Activated CD4-positive, alpha-beta T cell treated with anti-CD3 and anti-CD28 coated beads, Interleukin-2, amount 50 U/mL, for 16 hours (primary cell): ENCODE results near the gene TP53I3.
A peak's percentile ranks its signal among the peaks of the same experiment; 100 is the strongest.
"Not testable (repeated sequence)": the region's sequence is repeated elsewhere in the genome, so short reads cannot be mapped to it uniquely, and the experiment has no call there.

Experiments used
- DNase-seq: peaks from one replicate; pipeline ENCODE4 v3.0.0-alpha.2; 2020

Gene TP53I3

DNA sequence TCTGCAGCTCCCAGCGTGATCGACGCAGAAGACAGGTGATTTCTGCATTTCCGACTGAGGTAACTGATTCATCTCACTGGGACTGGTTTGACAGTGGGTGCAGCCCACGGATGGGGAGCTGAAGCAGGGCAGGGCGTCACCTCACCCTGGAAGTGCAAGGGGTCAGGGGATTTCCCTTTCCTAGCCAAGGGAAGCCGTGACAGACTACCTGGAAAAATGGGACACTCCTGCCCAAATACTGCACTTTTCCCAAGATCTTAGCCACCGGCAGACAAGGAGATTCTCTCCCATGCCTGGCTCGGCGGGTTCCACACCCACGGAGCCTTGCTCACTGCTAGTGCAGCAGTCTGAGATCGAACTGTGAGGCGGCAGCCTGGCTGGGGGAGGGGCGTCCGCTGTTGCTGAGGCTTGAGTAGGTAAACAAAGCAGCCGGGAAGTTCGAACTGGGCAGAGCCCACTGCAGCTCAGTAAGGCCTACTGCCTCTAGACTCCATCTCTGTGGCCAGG is 10.6 kb upstream of the TP53I3 start:
- not testable (repeated sequence) for DNase-seq

DNA sequence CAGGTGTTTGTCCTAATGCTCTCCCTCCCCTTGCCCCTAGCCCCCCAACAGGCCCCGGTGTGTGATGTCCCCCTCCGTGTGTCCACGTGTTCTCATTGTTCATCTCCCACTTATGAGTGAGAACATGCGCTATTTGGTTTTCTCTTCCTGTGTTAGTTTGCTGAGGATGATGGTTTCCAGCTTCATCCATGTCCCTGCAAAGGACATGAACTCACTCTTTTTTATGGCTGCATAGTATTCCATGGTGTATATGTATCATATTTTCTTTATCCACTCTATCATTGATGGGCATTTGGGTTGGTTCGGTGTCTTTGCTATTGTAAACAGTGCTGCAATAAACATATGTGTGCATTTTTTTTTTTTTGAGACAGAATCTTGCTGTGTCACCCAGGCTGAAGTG is 8.6 kb upstream of the TP53I3 start:
- DNase-seq, result not testable (repeated sequence)

DNA sequence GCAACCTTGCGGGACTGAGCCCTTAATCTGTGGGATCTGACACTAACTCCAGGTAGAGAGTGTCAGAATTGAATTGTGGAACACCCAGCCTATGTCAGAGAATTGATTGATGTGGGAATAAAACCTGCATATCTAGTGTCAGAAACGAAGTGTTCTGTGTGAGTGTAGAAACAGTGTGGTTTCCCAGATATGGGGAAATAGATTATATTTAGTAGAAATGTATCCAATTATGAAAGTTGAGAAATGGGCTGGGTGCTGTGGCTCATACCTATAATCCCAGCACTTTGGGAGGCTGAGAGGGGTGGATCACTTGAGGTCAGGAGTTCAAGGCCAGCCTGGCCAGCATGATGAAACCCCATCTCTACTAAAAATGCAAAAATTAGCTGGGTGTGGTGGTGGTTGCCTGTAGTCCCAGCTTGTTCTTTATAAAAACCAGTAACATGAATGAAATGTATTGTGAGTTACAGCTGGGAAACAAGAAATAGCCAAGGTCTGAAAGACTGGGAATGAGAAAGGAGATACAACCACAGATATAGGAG is 4.3 kb upstream of the TP53I3 start:
- no peak for DNase-seq

DNA sequence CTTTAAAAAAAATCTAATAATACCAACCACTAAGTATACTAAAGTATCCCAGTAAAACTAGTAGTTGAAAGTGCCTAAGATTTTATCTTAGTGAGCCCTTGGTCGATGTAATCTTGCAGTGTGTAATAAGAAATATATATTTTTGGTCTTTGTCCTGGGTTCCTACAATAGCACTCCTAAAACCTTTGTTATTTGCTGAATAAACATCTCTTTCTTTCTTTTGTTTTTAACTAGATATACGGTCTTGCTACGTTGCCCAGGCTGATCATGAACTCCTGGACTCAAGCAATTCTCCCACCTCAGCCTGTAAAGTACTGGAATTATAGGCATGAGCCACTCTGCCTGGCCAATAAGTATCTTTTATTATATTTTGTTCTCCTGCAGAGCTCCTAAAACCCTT is 2.4 kb upstream of the TP53I3 start:
- no peak for DNase-seq

DNA sequence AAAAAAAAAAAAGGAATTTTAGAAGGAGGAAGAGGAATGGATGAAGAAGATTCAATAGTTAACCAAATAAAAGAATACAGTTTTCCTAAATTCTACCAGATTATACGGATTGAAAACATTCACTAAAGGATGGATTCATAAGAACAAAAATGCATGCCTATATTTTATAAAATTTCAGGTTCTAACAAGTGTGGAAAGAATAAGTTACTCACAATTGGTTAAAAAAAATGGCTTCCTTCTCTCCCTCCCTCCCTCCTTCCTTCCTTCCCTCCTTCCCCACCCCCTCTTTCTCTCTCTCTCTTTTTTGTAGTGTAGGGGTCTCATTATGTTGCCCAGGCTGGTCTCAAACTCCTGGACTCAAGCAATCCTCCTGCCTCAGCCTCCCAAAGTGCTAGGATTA is 1.6 kb upstream of the TP53I3 start:
- no peak for DNase-seq

DNA sequence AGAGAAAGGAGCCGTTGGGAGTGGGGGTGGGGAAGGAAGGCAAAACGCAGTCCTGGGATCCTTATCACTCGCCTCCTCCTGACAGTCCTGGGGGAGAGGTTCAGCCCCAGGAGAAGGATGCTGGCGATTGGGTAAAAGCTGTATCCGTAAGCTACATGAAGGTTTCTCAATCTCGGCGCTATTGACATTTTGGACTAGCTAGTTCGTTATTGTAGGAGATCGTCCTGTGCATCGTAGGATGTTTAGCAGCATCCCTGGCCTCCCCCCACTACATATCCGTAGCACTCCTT is 511 bp upstream of the TP53I3 start:
- DNase-seq, result no peak

DNA sequence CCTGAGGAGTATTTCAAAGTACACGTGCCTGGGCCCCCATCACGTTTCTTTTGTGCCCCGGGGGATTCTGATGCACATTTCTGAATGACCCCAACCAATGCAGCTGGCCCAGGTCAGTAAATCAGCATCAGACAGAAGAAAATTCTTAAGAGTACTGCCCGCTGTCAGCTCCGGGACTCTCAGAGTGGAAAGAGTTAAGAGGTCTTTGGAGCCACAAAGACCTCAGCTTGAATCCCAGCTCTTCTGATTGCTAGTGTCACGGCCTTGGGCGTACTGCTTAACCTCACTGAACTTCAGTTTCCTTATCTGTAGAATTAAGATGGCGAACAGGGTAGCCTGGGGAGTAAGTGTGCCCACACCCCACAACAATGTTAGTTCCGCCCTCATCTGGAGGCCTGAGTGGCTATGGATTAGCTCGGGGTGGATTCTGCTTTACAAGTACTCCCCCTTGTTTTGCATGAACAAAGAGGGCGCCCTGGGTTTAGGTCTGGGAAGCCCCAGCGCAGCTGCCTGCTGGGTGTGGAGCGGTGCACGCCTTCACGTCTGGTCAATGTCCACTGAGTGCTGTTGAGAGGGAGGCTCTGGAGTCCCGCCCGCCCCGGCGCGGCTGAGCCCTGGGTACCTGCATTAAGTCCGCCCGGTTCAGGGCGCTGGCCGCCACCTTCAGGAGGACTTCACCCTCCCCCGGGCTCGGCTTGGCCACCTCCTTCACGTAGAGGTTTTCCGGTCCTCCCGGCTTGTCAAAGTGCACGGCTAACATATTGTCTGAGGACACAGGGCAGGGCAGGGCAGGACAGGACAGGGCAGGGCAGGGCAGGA is 858 bp downstream of the TP53I3 start:
- DNase-seq, result peak; percentile 56

DNA sequence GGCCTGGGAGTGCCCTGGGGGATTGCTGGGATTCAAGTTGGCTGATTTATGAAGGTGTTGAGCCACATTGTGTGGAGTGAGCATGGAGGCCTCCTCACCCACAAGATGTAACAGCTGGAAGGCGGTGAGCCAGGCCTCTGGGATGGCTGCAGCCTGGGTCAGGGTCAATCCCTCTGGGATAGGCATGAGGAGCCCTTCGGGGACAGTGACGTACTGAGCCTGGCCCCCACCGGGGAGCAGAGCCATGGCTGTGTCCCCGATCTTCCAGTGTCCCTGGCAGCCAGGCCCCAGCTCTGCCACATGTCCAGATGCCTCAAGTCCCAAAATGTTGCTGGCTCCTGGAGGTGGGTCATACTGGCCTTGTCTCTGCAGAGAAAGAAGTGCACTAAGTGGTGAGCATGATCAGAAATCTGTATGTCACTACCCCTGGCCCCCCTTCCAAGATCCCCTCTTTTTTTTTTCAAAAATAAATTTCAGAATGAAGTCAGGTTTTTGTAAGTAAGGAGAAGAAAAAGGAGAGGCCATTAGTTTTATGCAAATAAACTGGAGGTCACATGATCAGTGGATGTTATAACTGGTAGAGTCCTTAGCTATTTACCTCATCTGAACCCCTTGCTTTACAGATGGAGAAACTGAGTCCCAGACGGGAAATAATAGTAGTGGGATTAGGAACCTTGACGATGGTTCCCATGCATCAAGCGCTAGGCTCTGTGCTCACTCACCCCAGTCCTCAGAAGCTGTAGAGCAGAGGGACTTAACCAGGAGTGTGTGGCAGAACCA is 1.7 kb downstream of the TP53I3 start:
- DNase-seq, result no peak

DNA sequence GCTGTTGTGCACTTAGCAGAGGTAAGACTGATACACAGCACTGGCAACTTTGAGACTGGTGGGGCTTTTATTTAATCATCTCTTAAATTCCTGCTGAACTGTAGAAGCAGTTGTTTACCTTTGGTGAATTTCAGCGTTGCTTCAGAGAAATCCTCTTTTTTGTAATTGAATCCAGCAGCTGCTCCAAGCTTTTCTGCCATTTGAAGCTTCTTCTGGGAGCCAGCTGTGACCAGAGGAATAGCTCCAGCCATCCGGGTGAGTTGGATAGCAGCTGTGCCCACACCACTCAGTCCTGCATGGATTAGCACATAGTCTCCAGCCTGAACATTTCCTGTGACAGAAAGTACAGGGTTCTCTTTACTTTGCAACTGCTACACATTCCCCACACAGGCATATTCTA is 3.9 kb downstream of the TP53I3 start:
- no peak for DNase-seq

DNA sequence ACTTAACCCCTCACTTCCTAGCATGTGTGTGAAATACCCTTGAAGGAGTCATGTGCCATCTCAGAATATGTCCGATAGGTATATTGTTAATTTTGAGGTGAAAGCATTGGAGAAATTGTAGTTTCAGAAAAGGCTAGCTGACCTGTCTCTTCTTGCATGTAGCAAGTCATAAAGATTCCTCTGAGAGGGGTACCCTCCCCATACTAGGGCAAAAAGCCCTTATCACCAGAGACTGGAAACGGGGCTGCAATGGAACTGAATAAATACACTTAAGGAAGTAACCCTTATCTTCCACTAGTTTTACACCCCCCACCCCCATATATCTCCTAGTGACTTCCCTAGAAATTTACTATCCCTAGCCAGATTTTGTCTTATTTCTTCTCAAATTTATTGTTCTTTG is 6.8 kb downstream of the TP53I3 start:
- no peak for DNase-seq

DNA sequence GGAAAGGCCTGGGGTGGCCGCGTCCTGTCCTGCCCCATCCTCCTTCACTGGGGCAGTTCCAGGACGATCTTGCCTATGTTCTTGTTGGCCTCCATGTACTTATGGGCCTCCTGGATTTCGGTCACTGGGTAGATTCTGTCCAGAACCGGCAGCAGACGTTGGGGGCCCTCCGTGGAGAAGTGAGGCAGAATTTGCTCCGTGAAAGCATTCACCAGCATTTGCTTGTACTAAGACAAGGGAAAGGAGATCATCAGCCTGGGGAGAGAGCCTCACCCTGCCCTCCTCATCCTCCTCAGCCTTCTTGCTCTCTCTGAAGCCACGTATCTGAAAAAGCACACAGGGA is 7.1 kb downstream of the TP53I3 start:
- DNase-seq, result no peak

DNA sequence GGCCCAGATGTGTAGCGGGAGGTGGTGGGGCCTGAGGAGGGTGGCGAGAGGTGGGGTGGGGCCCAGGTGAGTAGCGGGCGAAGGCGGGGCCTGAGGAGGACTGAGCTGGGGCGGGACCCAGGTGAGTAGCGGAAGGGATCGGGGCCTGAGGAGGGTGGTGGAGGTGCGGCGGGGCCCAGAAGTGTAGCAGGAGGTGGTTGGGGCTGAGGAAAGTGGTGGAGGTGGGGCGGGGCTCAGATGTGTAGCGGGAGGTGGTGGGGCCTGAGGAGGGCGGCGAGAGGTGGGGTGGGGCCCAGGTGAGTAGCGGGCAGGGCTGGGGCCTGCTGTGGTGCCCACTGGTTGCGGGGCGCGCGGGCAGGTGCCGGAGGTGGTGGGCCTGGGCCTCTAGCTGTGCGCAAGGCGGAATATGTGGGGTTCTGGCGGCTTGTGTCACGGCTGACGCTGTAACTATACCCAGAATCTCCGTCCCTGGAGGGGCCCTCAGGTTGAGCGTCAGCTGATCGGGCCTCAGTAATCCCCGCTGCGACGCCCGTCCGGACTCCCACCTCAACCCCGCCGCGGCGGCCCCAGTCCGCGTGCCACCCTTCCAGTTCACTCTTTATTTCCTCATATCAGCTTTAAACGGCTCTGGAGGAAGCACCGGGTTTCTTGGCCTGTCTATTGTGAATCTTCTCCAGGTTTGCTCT is 7.6 kb downstream of the TP53I3 start:
- DNase-seq, result no peak

DNA sequence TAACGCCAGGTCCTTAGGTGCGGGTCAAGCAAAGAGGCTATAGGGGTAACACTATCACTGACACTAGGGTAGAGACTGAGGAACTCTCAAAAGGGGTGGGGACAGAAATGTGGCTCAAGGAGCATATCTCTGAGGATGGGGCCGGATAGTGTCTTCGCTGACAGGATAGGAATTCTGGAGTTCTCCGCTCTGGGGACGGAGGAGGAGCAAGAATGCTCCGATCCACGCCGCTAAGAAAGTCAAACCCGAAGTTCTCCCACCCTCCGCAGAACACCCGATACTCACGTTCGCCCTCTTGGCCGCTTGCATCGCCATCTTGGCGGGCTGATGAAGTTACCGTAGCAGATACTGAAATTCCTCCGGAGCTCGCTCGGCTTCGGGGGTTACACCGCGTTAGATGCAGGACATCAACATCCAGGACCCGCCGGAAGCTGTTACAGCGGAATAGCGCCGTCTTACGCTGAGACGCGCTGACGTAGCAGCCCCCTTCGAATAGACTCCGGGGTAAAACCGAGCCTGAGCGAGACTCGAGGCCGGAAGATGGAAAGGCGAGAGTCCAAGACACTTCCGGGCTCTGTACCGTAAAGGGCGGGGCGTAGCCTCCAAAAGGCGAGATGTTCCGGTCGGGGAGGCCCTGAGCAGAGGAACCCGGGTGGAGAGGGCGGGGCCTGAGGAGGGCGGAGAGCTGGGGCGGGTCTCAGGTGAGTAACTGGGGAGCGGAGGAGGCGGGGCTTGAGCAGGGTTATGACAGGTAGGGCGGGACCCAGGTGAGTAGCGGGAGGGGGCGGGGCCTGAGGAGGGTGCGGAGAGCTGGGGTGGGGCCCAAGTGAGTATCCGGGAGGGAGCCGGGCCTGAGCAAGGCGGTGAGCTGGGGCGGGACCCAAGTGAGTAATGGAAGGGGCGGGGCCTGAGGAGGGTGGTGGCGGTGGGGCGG is 8.5 kb downstream of the TP53I3 start, which contains the start of gene SF3B6:
TSS of gene SF3B6 (minus strand) at position 412 of the 934 bp plus-strand sequence. CDS start at position 315, 97 bp downstream.
- peak; percentile 99 for DNase-seq

DNA sequence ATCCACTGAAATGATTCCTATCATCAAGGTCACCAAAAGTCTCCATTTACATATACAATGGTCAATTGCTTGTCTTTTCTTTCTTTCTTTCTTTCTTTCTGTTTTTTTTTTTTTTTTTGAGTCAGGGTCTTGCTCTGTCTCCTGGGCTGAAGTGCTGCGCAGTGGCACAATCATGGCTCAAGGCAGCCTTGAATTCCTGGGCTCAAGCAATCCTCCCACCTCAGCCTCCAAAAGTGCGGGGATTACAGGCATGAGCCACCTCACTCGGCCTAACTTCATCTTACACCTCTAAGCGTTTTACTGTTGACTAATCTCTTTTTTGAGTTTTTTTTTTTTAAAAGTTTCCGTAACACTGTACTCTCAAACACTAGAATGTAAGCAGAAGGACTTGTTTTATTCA is 9.4 kb downstream of the TP53I3 start:
- DNase-seq, result no peak

DNA sequence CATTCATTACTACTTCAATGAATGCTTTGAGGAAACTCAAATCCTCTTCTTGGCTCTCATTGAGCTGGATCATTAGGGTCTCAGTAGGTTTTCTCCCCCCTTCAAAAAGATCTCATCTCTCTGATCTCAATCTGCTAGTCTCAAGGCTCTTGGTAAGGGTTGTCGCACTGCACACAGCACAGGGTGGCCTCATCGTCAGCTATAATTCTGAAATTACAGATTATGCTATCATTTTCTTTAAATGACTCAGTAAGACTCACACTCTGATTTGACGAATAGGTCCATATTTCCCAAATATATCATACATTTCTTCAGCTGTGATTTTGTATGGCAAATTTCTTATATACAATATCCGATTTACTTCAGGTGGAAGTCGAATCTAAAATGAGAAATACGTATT is 10.8 kb downstream of the TP53I3 start:
- peak; percentile 51 for DNase-seq

DNA sequence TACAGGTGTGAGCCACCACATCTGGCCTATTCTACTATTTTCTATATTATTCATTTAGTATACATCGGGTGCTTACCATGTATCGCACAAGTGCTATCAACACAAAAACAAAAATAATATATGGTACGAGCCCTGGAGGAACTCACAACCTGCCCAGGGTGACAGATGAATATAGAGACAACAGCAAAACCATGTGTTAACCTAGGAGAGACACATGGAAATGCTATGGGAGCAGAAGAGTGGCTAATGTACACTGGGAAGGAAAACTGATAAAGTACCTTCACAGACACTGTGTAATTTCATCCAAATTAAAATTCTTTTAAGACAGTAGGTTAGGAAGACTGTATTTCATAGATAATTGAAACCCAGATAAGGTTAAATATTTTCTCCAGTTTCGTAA is 12.4 kb downstream of the TP53I3 start:
- no peak for DNase-seq

DNA sequence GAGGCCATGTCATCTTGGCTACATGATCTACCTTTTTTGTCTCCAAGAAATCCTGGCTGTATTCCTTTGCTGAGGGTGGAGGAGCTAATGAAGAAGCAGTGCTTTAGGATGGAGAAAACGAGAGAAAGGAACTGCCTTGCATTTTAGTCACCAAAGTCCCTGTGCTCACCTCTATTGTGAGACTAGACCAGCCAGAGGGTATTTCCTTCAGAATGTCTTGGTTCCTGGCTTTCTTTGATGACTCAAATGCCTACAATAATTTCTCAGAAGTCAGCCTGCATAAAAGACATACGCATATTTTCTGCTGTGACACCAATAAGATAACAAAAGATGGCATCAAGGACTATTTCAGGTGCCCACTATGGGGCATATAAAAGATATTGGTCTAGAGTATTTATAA is 19.3 kb downstream of the TP53I3 start:
- no peak for DNase-seq

DNA sequence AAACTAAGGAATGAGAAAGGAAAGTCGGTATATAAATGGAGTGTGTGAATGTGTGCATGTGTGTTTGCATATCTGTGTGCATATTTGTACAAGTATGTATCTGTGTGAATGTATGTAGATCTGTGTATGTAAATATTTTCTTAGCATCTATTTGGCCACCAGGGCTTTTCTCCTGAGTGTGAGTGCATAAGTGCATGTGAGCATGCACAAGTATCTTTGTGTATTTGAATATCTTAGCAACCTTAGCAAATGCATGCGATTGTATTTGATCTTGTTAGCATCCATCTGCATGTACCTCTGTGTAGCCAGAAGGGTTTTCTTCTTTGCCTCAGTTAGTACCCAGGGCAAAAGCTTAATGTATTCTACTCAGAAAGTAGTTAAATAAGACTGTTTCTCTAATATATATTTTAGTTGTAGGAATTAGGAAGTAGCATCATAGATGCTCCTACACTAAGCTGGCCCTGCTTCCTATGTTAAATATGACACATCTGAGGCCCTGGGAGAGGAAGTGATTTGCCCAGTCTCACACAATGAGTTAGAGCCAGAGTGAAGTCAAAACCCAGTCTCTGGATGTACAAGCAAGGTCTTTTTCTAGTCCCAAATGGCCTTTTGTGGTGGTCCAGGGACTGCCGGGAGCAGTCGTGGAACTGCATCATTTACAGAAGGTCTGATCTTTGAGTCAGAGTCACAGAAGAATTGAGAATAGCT is 25.9 kb downstream of the TP53I3 start:
- DNase-seq, result no peak

DNA sequence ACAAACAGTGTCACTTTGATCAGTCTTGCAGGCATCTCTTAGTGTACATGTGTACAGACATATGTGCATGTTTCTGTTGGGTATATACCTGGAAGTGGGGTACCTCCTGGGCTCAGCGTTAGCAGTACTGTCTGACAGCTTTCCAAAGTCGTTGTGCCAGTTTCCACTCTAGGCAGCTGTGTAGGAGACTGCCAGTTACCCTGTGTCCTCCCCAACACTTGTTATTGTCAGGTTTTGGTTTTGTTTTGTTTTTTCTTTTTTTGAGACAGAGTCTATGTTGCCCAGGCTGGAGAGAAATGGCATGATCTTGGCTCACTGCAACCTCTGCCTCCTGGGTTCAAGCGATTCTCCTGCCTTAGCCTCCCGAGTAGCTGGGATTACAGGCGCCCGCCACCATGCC is 28.9 kb downstream of the TP53I3 start:
- no peak for DNase-seq

DNA sequence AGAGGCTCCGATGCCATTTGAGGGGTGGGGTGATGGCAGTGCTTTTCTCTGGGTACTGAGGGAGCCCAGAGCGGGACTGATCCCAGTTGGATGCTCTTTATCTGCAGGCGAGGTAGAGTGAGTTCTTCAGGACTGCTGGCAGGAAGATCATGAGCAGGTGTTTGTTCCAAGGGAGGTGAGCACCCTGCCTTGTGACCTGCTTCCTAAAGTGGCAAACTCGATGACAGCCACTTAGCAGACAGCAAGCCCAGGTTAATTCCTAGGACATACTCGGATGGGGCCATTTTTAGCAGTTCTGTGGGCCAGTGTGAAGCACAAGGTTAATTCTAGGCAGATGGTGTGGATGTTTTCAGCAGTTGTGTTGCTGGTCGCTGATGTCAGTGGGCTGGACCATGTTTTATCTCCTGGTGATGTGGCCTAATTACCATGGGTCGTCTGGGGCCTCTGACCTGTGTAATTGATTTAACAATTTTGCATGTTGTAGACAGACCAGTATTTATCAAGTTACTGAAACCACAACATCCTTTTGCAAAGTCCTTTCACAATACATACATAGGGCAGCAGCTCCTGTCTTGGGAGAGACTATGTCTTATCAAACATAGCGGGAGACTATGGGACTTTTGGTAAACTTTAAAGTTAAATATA is 30.1 kb downstream of the TP53I3 start:
- no peak for DNase-seq

DNA sequence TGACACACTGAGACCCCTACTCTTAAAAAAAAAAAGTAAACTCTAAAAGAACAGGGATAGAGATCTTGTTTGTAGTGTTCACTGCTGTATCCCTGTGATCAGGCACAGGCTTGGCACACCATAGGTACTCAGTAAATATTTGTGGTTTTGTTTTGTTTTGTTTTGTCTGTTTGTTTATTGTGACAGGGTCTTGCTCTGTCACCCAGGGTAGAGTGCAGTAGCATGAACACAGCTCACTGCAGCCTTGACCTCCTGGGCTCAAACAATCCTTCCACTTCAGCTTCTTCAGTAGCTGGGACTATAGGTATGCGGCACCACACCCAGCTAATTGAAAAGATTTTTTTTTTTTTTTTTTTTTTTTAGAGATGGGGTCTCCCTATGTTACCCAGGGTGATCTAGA is 31.7 kb downstream of the TP53I3 start:
- DNase-seq, result no peak
